Fibroblast of pulmonary artery (primary cell): ENCODE data around the gene DDOST.
A peak's percentile ranks its signal among the peaks of the same experiment; 100 is the strongest.

ENCODE experiments used
- DNase-seq: peaks from one replicate; pipeline ENCODE4 v3.0.0-alpha.2; 2010; ENCODE audit warnings: low read depth
- H3K4me3 ChIP-seq: replicated peaks from 2 replicates; pipeline ENCODE4 v1.5.1; 2011; ENCODE audit warnings: low read depth, mild to moderate bottlenecking, control low read depth, low read length, moderate library complexity
- TF ChIP-seq, protein P1 (sequence below): IDR thresholded peaks from 2 replicates; pipeline ENCODE4 v1.5.1; 2011; ENCODE audit warnings: mild to moderate bottlenecking, control low read depth, low read length, inconsistent platforms; ENCODE audit errors: missing control alignments

The DDOST gene

DNA sequence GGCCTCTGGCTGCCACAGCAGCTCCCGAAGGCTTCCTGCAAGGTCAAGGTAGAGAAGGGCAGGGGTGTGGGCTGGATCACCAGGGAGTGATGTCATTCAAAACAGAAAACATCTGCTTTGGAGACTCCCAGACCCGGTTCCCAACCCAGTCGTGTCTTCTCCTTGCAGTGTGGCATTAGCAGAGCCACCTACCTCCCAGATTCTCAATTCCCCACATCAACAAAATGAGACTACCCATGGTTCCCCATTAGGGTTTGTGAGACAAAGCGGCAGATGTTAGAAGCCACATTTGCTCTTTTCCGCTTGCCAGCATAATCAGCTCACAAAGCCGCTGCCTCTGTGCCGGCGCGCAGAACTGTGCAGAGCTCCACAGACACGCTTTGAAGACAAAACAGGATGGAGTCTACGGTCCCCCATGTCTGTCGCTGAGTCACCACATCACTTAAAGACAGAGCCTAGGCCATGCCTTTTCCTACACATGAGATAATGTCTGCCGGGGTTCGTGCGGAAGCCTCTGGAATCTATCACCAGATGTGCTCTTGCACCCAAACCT, 44.1 kb upstream of the DDOST start:
- H3K4me3 ChIP-seq, result no peak overlapping the region
- TF ChIP-seq, protein P1, sequence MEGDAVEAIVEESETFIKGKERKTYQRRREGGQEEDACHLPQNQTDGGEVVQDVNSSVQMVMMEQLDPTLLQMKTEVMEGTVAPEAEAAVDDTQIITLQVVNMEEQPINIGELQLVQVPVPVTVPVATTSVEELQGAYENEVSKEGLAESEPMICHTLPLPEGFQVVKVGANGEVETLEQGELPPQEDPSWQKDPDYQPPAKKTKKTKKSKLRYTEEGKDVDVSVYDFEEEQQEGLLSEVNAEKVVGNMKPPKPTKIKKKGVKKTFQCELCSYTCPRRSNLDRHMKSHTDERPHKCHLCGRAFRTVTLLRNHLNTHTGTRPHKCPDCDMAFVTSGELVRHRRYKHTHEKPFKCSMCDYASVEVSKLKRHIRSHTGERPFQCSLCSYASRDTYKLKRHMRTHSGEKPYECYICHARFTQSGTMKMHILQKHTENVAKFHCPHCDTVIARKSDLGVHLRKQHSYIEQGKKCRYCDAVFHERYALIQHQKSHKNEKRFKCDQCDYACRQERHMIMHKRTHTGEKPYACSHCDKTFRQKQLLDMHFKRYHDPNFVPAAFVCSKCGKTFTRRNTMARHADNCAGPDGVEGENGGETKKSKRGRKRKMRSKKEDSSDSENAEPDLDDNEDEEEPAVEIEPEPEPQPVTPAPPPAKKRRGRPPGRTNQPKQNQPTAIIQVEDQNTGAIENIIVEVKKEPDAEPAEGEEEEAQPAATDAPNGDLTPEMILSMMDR, result no peak
- DNase-seq, result no peak

DNA sequence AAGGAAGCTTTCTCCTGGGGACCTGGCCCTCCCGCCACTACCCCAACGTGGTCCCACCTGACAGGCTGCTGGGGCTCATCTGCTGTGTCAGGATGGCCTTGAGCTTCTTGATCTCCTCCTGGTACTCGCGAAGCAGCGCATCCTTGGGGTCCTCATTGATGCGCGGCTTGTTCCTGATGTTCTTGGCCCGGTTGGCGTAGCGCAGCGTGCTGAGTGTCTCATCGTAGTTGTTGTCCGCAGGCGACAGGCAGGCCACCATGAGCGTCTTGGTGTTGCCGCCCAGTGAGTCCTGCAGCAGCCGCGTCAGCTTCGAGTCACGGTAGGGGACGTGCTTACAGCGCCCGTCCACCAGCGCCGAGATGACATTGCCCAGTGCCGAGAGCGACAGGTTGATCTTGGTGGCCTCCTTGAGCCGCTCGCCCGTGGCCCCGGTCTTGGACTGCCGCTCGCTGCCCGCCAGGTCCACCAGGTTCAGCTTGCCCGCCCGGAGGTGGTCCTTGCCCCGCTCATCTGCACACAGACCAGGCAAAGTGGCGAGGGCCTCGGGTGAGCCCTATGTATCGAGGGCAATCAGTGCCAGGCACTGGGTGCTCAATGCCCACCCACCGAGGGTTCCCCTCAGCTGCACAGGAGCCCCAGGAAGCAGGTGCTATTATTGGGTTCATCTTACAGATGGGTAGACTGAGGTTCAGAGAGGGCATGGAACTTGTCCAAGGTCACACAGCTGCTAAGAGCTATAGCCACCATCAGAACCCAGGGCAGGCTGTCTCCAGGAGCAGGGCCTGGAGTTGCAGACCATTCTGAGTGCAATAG, 43.4 kb upstream of the DDOST start:
- DNase-seq, result no peak
- H3K4me3 ChIP-seq, result no peak overlapping the region
- TF ChIP-seq, protein P1, result no peak

DNA sequence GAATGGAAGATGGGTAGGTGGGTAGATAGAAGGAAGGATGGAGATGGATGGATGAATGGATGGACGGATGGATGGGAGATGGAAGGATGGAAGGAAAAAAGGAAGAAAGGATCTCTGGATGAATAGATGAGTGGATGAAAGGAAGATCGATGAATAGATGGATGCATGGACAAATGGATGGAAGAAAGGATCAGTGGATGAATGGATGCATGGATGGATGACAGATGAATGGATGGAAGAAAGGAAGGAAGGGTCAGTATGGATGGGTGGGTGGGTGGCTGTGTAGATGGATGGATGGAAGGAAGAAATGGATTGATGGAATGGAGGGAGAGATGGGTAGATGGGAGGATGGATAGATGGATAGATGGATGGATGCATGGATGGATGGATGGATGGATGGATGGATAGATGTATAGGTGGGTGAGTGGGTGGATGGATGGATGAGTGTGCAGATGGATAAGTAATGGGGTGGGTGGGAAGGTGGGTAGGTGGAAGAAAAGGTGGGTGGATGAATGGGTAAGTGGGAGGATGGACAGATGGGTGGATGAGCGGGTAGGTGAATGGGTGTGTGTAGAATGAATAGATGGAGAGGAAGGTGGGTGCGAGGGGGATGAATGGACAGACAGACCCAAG, 42.1 kb upstream of the DDOST start:
- no peak for DNase-seq
- H3K4me3 ChIP-seq, result no peak overlapping the region
- TF ChIP-seq, protein P1, result no peak

DNA sequence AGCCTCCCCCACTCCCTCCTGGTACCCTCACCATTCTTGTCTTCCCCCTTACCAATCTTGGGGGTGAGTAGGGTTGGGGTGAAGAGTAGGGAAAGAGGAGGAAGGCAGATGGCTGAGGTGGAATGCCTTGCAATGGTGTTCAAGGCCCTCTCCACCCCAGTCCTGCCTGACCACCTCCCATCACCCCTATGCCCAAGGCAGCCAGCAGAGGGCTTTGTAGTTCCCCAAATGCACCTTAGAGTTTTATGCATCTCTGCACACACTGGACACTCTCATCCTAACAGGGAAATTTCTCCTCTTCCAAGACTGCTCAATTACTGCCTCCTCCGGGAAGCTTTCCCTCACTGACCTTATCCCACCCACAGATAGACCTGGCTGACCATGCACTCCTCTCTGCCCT, 41.2 kb upstream of the DDOST start:
- peak; percentile 50 for DNase-seq
- no peak overlapping the region for H3K4me3 ChIP-seq
- TF ChIP-seq, protein P1, result peak; percentile 55

DNA sequence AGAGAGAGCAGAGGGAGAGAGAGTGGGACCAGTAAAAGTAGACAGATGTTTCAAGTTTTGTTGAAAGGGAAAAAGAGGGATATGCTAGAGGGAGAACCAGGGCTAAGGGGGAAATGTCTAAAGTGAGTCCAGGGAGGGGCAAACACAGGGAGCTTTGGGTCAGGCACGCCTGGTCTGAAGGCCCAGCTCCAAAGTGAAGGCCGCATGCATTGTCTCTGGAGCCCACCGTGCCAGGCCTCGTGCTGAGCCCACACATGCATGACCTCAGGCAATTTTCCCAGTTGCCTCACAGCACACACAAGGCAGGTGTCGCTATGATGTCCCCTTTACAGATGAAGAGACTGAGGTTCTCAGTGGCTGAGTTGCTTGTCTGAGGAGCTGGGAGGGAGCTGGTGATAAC, 40.7 kb upstream of the DDOST start:
- H3K4me3 ChIP-seq, result no peak overlapping the region
- DNase-seq, result no peak
- TF ChIP-seq, protein P1, result no peak

DNA sequence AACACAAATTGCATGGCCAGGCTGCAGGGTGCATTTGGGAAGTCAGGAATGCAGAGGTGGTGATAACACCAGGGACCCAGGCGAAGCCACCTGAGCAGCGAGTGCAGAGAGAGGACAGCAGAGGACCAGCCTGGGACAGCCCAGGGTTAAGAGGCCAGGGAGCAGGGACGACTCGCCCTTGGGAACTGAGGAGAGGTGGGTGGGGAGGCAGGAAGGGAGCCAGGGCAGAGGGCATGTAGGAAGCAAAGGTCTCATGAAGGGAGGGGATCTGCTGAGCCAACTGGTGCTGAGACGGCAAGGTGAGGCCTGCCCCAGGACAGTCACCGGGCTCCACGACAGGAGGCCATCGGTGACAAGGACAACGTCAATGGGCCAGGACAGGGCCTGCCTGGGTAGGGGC, 40.3 kb upstream of the DDOST start:
- TF ChIP-seq, protein P1, result no peak
- DNase-seq, result no peak

More for the DNA sequence above, 40.3 kb upstream of the DDOST start:
- H3K4me3 ChIP-seq, result no peak overlapping the region
